GM21737 (cell line): ENCODE data around the gene IGF1R.

Source experiments
- ATAC-seq: cut with Tn5 transposase; IDR thresholded peaks from one replicate; pipeline ENCODE4 v1.9.1; 2021; ENCODE audit warnings: mild to moderate bottlenecking, moderate library complexity; ENCODE audit not compliant: unreplicated experiment

IGF1R gene

DNA sequence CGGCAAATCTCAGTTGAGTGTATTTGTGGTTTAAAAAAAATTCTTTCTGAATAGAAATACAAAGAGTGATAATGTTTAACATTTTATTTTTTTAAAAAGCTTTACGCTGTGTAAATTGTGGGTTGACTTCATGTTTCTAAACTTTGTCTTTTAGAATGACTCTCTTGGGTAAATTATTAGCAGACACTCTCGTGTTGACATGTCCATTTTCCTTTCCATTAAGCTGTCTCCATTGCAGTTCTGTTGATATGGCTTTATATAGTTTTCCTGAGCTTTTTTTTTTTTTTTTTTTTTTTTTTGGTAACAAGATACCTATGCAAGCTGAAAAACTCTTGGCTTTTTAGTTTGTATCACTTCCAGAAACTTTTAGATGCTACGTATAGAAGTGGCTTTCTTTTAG is 92.6 kb downstream of the IGF1R start:
- ATAC-seq = no peak

DNA sequence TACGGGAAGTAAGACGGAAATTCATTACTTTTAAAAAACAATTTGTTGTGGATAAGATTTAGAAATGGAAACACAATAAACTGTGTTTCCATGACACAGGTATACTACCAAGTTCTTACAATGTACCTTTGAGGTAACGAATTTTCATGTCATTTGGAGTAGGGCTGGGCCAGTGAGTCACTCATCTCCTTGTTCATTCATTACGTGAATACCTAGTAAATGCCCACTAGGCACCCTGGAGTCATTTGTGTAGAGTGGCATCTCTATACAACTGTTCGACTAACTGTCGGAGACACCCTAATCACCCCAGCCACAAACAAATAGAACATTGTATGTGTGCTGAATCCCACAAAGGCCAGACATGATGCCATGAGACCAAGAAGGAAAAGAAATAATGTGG is 94.8 kb downstream of the IGF1R start:
- no peak for ATAC-seq

DNA sequence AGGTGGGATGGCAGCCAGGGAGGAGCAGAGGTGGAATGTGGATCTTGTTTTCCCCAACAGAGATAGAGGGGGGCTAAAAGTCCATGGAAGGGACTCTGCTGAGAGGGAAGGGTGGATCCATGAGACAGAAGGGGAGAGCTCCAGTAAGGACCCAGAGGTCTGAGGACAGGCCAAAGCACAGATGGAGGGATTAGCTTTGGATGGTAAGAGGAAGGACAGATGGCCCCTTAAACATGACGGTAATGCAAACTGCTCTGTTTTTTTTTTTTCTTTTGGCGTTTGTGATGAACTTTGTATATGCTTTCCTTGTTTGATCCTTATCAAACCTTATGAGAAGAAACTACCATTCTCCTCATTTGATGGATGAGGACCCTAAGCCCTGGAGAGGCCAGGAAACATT is 96.2 kb downstream of the IGF1R start:
- no peak for ATAC-seq

DNA sequence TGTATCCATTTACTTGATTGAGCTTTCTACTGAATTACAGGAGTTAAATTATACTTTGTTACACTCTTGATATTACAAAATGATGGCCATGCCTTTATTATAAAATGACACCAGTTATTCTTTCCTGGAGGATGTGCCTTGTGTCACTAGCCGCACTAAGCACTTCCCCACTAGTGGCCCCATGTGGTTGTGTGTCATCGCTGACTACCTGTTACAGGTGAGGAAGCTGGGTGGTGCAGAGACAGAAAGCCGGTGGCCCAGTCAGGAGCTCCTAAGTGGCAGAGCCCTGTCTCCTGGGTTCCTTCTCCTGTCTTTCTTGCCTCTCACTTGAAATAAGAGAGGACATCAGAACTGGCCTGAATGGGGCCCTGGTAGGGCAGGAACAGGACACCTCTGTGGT is 96.8 kb downstream of the IGF1R start:
- ATAC-seq = no peak

DNA sequence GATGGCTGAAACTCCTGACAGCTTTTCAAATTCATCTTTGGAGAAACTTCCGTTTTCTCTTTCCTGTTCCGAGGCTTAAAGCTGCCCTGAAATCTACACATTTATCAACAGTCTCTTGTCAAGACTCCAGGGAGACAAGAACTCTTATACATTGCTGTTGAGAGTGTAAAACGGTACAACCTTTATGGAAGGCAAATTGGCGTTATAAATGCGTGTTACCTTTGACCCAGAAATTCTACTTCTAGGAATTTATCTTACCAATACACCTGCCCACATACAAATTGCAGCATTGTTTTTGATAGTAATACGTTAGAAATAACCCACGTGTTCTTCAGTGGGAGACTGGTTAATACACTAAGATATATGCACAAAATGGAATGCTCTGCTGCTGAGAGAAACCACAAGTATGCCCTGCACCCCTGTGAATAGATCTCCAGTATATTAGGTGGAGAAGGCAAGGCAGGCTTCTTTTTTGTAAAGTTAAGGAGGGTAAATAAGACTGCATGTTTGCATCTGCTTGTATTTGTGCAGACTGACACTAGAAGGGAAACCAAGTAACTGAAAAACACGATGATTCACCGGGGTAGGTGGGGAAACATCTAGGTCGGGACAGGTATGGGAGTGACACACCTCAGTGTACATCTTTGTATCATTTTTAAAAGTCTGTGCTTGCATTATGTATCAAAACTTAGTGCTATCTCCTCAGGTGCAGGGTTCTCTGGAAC is 97.5 kb downstream of the IGF1R start:
- ATAC-seq = no peak

DNA sequence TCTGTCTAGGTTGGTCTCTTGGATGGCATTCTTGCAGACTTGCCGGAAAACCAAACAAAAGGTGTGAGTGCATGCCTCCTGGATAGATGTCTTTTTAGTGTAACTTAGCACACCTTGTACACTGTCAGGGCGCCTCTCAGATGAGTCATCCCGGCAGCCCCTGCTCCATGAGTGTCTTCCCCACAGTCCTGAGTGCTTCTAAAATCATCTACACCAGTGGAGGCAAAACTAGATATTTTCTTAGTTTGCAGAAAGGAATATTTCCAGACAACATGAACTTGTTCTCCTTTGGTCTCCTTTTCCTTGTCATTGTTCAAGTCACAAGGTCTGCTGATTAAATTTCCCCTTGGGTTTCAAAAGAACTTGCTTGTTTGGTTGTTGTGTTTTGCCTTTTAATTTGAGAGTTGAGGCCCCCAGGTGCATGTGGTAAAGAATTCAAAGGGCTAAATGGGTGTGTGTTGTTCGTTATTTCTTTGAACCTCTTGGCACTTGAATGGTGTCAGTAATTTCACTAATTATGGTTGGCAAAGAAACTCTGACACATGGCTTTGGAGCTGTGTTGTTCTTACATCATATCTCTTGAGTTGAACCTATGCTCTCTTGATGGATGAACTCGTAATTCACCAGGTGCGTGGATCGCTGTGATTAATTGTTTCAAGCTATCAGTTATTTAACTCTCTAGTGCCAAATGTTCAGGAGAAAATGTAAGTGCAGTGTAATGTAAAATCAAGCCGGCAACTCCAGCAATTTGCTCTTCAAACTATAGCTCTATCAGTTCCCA is 98.2 kb downstream of the IGF1R start:
- ATAC-seq = no peak

DNA sequence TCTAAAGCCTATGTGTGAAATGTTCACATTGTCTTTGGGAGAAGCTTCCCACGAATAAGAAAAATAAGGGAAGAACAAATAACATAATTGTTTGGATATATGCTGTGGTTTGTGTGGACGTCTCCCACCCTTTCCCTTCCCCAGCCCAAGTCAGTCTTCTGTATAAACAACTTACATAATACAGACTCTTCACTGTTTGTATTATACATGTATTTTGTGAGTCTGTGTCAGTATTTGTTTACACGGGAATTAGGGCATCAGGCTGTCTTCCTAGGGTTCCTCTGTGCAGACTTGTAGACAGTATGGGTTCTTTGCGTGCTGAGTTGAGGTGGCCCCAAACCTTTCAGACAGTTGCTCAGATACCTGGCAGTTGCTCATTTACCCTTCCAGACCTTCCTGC is 103.4 kb downstream of the IGF1R start:
- ATAC-seq = no peak

DNA sequence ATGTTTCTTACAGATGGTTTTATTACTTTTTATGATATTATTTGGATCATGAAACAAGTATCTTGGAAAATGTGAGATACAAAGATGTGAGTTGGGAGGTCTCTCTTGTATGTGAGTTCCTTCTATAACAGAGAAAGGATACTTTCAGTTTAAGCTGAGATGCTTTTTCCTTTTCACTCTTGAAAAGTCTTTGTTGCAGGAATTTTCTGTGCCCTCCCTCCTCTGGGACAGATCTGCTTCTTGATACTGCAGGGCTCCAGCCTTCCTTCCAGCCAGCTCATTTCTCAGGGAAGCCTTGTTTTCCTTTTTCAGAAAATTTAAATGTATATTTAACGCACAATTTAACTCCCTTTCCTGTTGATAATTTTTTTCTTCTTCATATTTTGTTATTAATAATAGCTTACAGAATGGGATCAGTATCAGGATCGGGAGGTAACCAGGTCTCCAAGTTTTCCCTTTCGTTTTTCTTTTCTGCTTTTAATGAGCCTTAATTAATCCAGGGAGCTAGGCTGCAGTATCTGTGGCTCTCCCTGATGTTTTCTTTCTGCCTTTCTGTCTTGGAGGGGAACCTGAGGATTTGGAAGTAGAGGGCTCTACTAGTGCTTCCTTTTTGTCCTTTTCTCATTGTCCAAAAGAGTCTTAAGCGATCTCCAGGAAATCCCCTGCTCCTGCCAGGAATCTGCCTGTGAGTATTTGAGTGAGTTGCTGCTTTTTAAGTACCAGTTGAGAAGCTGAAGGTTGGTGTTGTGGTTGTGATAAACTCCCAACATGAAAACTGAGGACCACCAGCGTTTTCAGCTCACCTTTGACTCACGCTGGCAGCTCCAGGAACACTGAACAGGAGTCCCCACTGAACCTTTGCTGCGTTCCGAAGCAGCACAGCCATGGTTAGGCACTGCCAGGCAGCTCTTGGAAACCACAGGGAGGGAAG is 105.7 kb downstream of the IGF1R start:
- ATAC-seq = no peak

DNA sequence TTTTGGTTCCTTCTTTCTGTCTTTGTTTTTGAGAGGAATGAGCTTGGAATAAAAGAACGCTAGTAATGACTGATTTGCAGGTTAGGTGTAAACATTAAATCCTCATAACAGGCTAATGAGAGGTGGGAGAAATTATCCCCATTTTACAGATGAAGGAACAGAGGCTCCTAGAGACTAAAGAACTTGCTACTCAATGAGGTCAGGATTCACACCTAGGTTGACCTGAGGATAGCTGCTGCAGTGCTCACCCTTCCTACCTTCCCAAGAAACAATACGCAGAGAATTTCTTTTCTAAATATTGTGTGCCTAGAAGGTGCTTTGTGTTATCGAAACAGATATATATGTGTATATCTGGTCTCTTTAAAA is 106.3 kb downstream of the IGF1R start:
- ATAC-seq = no peak

DNA sequence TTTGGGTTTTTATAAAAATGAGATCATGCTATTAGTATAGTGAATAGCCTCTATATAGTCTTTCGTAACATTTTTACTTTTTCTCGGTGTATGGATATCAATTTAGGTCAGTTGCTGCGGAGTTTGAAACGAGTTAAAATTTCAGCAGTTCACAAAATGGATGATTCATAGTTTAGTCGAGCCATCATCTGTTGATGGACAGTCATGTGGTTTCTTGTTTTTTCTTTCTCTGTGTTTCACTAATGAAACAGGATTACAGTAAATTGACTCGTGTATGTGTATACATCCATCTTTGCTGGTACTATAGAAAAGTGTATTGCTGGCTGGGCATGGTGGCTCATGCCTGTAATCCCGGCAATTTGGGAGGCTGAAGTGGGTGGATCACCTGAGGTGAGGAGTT is 106.8 kb downstream of the IGF1R start:
- no peak for ATAC-seq

DNA sequence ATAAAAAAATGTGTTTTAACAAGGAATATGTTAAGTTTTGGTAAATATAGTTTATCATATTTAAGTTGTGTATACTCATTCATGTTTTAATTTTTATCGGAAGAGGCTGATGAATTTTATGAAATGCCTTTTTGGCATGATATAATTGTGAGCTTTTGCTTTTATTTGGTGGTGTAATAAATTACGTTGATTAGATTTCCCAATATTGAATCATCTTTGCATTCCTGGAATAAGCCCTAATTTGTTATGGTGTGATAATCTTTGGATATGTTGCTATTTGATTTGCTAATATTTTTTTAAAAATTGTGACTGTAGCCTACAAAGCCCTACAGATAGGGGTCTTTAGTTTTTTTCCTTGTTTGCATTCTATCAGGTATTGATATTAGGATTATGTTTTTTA is 107.4 kb downstream of the IGF1R start:
- ATAC-seq = no peak

DNA sequence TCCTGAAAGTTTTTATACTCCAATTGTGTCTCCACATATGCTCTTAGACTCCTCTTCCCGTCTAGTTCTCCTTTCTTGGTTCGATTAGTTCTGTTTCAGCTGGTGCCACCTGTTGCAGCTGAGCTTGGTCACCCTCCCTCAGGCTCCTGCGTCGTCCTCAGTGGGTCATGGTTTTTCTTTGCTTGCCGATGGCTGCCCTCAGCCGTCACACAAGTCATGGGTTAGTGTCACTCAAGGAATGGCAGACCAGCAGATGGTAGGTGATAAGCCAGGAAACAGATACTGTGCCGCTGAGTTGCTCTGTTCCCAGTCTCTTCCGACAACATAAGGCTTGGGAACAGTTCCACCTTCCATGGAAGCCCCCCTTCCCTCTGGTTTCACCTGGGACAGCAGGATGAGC is 109.9 kb downstream of the IGF1R start:
- no peak for ATAC-seq

DNA sequence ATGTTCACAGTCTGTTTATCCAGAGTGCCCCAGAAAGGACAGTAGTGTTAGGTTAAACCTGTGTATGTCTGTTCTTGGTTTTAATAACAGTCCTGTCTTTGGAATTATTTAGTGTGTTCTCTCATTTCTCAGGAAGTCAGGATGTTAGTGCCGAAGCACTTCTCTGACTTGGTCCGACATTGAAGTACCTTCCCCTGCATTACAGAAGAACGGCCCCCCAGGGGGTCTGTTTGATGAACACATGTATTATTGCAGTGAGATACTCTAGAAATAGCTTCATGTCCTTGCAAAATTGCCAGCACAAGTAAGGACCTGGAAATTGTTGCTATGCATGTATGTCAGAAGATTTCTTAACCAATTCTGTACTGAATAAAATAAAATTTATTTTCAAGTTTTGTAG is 110.9 kb downstream of the IGF1R start:
- no peak for ATAC-seq

DNA sequence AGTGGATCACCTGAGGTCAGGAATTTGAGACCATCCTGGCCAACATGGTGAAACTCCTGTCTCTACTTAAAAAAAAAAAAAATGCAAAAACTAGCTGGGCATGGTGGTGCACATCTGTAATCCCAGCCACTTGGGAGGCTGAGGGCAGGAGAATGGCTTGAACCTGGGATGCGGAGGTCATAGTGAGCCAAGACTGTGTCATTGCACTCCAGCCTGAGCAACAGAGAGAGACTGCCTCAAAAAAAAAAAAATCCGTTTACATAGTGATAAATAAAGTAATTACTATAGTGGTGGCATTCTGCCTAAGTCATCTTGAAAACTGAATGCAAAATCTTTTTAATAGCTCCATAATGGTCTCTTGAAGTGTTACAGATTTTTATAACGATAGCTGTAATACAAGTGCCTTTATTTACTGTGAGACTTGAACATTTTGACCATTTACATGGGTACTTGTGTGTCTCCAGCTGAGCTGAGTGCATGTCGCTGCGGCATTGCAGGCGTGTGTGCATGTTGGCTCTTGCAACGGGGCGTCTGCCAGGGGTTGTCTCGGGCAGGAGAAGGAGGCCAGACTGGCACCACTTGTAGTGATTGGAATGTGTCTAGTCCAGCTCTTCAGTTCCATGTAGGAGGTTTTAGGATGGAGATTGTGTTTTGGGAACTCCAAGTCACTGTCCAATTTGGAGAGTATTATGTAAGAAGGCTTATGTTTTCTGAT is 111.9 kb downstream of the IGF1R start:
- no peak for ATAC-seq

DNA sequence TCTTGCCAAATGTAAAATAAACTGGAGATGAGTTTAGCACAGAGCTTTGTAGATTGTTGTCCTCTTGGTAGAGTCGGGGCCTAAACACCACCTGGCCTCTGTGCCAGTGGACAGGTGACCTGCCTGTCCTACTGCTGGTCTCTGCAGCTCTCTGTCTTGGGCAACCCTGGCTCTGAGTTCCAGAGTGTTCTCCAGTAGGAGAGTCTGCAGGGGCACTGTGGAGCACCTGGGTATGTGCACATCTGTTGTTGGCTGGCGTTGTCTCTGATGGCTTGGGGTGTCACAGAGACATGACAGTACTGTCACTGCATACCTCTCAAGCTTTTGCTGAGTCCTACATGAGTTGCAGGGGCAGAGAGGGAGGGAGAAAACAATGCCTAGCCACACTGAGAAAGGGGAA is 112.6 kb downstream of the IGF1R start:
- no peak for ATAC-seq

DNA sequence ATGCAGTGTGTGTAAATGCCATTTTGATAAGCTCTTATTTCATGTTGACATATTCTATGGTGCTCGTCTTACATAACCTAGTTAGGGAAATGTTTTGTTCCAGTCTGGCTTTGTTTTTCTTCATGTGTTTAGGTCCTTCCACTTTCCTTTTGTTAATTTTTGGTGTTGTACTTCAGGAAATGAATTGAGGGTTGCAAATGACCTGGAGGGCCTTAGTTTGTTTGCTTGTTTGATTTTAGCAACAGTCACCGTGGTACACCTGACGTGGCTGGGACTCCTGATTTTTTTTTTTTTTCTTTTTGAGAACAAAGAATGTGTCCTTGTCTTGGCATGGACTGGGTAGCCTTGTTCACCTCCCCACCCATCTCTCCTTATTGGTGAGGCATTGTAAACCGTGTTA is 114.8 kb downstream of the IGF1R start:
- no peak for ATAC-seq

DNA sequence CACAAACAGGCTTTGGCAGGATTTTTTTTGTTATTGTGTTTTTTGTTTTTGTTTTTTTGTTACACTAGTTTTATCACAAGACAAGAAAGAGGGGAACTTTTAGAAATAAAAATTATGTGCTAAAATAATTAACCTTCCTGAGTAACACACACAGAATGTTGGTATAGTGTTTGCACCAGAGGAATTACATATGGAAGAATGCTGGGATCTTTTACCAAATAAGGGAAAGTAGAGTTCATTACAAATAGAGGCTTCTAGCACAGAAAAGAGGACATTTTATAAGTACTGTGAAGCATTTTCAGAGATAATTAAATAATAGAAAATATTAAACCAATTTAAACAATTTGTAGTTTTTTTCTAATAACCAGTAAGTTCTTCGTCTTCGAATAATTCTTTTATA is 116.0 kb downstream of the IGF1R start:
- ATAC-seq = no peak

DNA sequence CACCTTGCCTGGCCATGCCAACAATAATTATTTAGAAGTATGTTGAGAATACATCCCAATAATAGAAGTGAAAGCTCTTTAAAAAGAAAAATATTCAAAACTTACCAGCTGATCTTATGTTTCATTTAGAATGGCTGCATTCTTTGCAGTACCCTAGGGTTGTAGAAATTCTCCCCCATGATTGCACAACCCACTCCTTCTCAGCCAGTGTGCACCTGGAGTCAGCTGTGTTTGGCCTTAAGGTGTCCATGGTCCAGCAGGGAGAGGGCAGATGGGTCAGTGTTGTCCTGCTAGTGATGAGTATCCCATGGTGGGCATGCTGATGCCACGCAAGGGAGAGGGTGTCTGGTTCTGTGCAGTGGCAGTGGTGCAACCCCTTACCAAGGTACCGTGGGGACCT is 117.3 kb downstream of the IGF1R start:
- no peak for ATAC-seq

DNA sequence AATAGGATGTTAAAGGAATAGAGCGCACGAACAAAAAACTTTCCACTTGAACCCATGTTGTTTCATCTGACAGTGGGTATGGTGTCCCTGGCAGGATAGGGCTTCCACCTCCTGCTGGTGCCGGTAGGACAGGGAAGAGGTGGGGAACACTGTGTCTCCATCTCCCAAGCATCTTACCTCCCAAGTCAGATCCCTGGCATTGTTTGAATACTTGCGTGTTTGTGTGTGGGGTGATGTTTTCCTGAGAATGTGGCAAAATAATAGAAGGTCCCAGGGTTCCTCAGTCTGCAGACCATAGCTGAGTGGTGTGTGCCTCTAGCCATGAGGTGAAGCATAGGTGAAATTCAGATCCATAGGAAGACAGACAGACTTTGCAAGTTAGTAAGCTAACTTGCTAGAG is 119.4 kb downstream of the IGF1R start:
- ATAC-seq = no peak

DNA sequence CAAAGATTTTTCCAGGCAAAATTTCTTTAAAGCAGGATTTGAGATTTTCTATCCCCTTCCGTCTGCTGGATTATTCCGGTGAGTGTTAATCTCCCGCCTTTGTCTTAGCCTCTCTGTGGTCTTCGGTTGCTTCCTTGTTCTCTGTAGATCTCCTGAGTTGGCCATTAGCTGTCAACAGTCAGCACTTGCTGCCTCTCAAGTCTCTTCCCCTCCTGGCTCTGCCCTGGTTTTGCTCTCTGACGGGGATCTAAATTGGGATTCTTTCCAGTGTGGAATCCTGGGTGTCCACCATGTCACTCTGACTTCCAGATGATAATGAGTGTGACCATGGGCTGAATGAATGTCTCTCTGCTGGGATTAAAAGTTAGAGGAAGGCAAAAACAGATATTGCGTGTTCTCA is 121.5 kb downstream of the IGF1R start:
- no peak for ATAC-seq

DNA sequence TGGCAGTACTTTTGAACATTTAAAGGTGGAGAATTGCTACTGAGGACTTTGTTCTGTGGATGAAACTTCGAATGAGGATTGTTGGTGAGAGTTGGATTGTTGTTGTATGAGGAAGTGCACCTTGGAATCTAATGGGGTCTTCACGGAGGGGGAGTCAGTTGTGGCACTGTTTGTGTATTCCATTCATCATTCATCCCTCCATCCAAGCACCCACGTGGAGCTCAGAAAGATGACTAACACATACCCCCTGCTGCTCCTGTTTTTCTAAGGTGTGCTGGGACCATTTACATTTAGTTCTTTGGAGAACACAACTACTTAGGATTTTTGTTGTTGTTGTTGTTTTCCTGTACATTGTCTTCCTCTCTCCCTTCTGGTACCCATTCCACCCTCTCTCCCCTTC is 122.6 kb downstream of the IGF1R start:
- no peak for ATAC-seq
